ENCODE results near the gene CHRM1.
A peak's percentile ranks its signal among the peaks of the same experiment; 100 is the strongest.

The CHRM1 gene

GRCh38 chr11:62925745-62926679, 4.8 kb upstream of the CHRM1 start (continued):
- no peak for TF ChIP-seq KLF10 (tag by site-specific recombination; IDR thresholded peaks at IDR 0.05)
- no peak for TF ChIP-seq YY1 (tag by site-specific recombination; IDR thresholded peaks at IDR 0.05)
- no peak for TF ChIP-seq PRDM10 (tag by site-specific recombination; IDR thresholded peaks at IDR 0.05)

- TF ChIP-seq HOXD13 (CRISPR knock-in tag; IDR thresholded peaks at IDR 0.05; ENCODE audit: borderline replicate concordance): 0 out of 2 replicates have a peak, but pooled peaks have one; percentile 30
- no peak for TF ChIP-seq KLF7 (tag by site-specific recombination; IDR thresholded peaks at IDR 0.05; ENCODE audit: borderline replicate concordance)
- POLR2A ChIA-PET: no interaction called here
- CTCF ChIA-PET: interaction anchor here (1.5 to 2.2 kb wide), 2 partner anchors 19 to 99 kb away, joined by 4 to 9 read pairs; no protein-coding TSS in a partner anchor
These were observed 4.1 kb upstream of the CHRM1 start for GRCh38 chr11:62925308-62925707.

GRCh38 chr11:62923601-62924411, 2.6 kb upstream of the CHRM1 start:
- Histone ChIP-seq H3K4me1 (ENCODE audit: control insufficient read depth, insufficient read depth, low read length) (peaks cover 4% of the 10 kb centered on the region; the same call in 1 of the 2 replicates), H3K27ac (ENCODE audit: extremely low read depth, low read depth, low read length) (no peak overlapping the region), H3K9me3 (ENCODE audit: control insufficient read depth, insufficient read depth, low read depth, low read length) (no peaks in the 10 kb centered on the region), H3K36me3 (ENCODE audit: control insufficient read depth in 2 of 2, insufficient read depth in 1 of 2, low read length in 2 of 2) (no peaks in the 10 kb centered on the region), H3K4me3 (ENCODE audit: low read depth, low read length) (peak overlapping the region; percentile 13)
- ChIA-PET POLR2A (interaction anchor here (0.6 kb wide), 1 partner anchor 10 kb away, joined by 5 read pairs; no protein-coding TSS in a partner anchor), CTCF (interaction anchor here (0.6 to 1.2 kb wide), 7 partner anchors 15 to 1008 kb away, joined by 3 to 9 read pairs (median 3); no protein-coding TSS in a partner anchor)
- no peak for TF ChIP-seq ZFP41 (tag by site-specific recombination; IDR thresholded peaks at IDR 0.05; ENCODE audit: borderline replicate concordance)
- TF ChIP-seq ZNF416 (tag by site-specific recombination; IDR thresholded peaks at IDR 0.05): no peak
- no peak for TF ChIP-seq ZSCAN23 (tag by site-specific recombination; IDR thresholded peaks at IDR 0.05)
- TF ChIP-seq ZNF521 (tag by site-specific recombination; IDR thresholded peaks at IDR 0.05): no peak

More at GRCh38 chr11:62925308-62925707, 4.1 kb upstream of the CHRM1 start:
- Histone ChIP-seq H3K4me3 (ENCODE audit: low read depth, low read length) (no peak overlapping the region), H3K9me3 (ENCODE audit: control insufficient read depth, insufficient read depth, low read depth, low read length) (no peaks in the 10 kb centered on the region), H3K4me1 (ENCODE audit: control insufficient read depth, insufficient read depth, low read length) (peaks cover 4% of the 10 kb centered on the region; the same call in 1 of the 2 replicates), H3K36me3 (ENCODE audit: control insufficient read depth in 2 of 2, insufficient read depth in 1 of 2, low read length in 2 of 2) (no peaks in the 10 kb centered on the region), H3K27ac (ENCODE audit: extremely low read depth, low read depth, low read length) (no peak overlapping the region)

GRCh38 chr11:62922653-62923431, 1.7 kb upstream of the CHRM1 start:
- Histone ChIP-seq H3K9me3 (ENCODE audit: control insufficient read depth, insufficient read depth, low read depth, low read length) (no peaks in the 10 kb centered on the region), H3K27ac (ENCODE audit: extremely low read depth, low read depth, low read length) (no peak overlapping the region), H3K4me3 (ENCODE audit: low read depth, low read length) (no peak overlapping the region), H3K4me1 (ENCODE audit: control insufficient read depth, insufficient read depth, low read length) (peaks cover 4% of the 10 kb centered on the region; the same call in 1 of the 2 replicates), H3K36me3 (ENCODE audit: control insufficient read depth in 2 of 2, insufficient read depth in 1 of 2, low read length in 2 of 2) (no peaks in the 10 kb centered on the region)
- ChIA-PET POLR2A (interaction anchor here (0.5 to 1.6 kb wide), 3 partner anchors 18 to 81 kb away, joined by 3 to 6 read pairs (median 4); no protein-coding TSS in a partner anchor), CTCF (interaction anchor here (0.5 to 1.7 kb wide), 10 partner anchors 8 to 846 kb away, joined by 3 to 7 read pairs (median 4); no protein-coding TSS in a partner anchor)
- peak; percentile 31; the same call in 1 of the 2 replicates for TF ChIP-seq ZFHX2 (tag by site-specific recombination; conservative IDR thresholded peaks at IDR 0.05)
- no peak for TF ChIP-seq ZNF777 (tag by site-specific recombination; IDR thresholded peaks at IDR 0.05; ENCODE audit: borderline replicate concordance)
- TF ChIP-seq KLF9 (tag by site-specific recombination; IDR thresholded peaks at IDR 0.05; ENCODE audit: low read depth): no peak
- no peak for TF ChIP-seq ZNF518A (tag by site-specific recombination; conservative IDR thresholded peaks at IDR 0.05; ENCODE audit: low read depth)
- no peak for TF ChIP-seq SCRT1 (tag by site-specific recombination; IDR thresholded peaks at IDR 0.05; ENCODE audit: borderline replicate concordance)
- TF ChIP-seq ZNF701 (tag by site-specific recombination; IDR thresholded peaks at IDR 0.05): no peak
- no peak for TF ChIP-seq ZNF433 (tag by site-specific recombination; IDR thresholded peaks at IDR 0.05; ENCODE audit: low read depth)
